SK-N-SH (cell line): ENCODE measurements around the gene AGAP4. TPM values are rescaled to one million over a fixed set of nuclear protein-coding genes. Genes with fewer than 3 reads are reported as not detected.
"Not testable (repeated sequence)": the region's sequence is repeated elsewhere in the genome, so short reads cannot be mapped to it uniquely, and the experiment has no call there.

Experiments
- CTCF ChIA-PET: fragments of 300-600, 350-600 bp; formaldehyde crosslinking; extraction: SDS; loops from one replicate; lab custom pipeline; 2021; lab: Yijun Ruan, JAX
- POLR2A ChIA-PET: fragments of 350-600 bp; sonication (Branson Sonifier 250); formaldehyde crosslinking; extraction: SDS; loops from one replicate; lab custom pipeline; 2020; ENCODE audit warnings: antibody characterized with exemption, inconsistent platforms; lab: Yijun Ruan, JAX
- DNase-seq: peaks from one replicate; pipeline ENCODE4 v3.0.0; 2012
- H2AFZ ChIP-seq: fragments of 200-600 bp; sonication (generic); 2 replicates; pipeline ENCODE4 v1.8.1; 2016; ENCODE audit warnings: antibody characterized with exemption, mild to moderate bottlenecking, low read depth
- H3F3A ChIP-seq: fragments of 200-600 bp; sonication (generic); replicated peaks from 2 replicates; pipeline ENCODE3; 2016; ENCODE audit warnings: antibody characterized with exemption, mild to moderate bottlenecking; ENCODE audit not compliant: insufficient read depth
- H3K27ac ChIP-seq, 2 experiments: fragments of 200-500 bp in 1 of 2; fragments of 200-600 bp in 1 of 2; sonication (Bioruptor generic) in 1 of 2; sonication (generic), shearing (Covaris generic) in 1 of 2; 2 replicates each; pipeline versions ENCODE4 v1.5.1 to v1.6.1; 2014 to 2016; ENCODE audit warnings: low read depth in 2 of 2, inconsistent platforms in 1 of 2, low read length in 1 of 2, mild to moderate bottlenecking in 1 of 2, mixed read lengths in 1 of 2
- H3K27me3 ChIP-seq: fragments of 200-600 bp; sonication (generic), shearing (Covaris generic); 2 replicates; pipeline ENCODE4 v1.6.1; 2016; ENCODE audit warnings: mixed run types; ENCODE audit not compliant: insufficient read depth
- H3K36me3 ChIP-seq, 2 experiments: fragments of 200-500 bp in 1 of 2; fragments of 200-600 bp in 1 of 2; sonication (Bioruptor generic) in 1 of 2; sonication (generic) in 1 of 2; replicated peaks in 1 of 2; 2 replicates each; pipeline versions ENCODE3 to v1.5.1; 2014 to 2016; ENCODE audit warnings: low read length in 1 of 2, mild to moderate bottlenecking in 1 of 2; ENCODE audit not compliant: insufficient read depth in 2 of 2, control insufficient read depth in 1 of 2
- H3K4me1 ChIP-seq, 2 experiments: fragments of 200-500 bp in 1 of 2; fragments of 200-600 bp in 1 of 2; sonication (Bioruptor generic) in 1 of 2; sonication (generic), shearing (Covaris generic) in 1 of 2; 2 replicates each; pipeline versions ENCODE4 v1.5.1 to v1.6.1; 2014 to 2016; ENCODE audit warnings: low read depth in 1 of 2, low read length in 1 of 2, mixed run types in 1 of 2; ENCODE audit not compliant: insufficient read depth in 2 of 2, control insufficient read depth in 1 of 2
- H3K4me2 ChIP-seq: fragments of 200-600 bp; sonication (generic), shearing (Covaris generic); 2 replicates; pipeline ENCODE4 v1.6.1; 2017; ENCODE audit warnings: mixed run types
- H3K4me3 ChIP-seq, 2 experiments: fragments of 200-500 bp in 1 of 2; fragments of 200-600 bp in 1 of 2; sonication (Bioruptor generic) in 1 of 2; sonication (generic), shearing (Covaris generic) in 1 of 2; 2 replicates each; pipeline versions ENCODE4 v1.5.1 to v1.8.1; 2014 to 2016; ENCODE audit warnings: low read depth in 2 of 2, inconsistent platforms in 1 of 2, low read length in 1 of 2, mild to moderate bottlenecking in 1 of 2, mixed read lengths in 1 of 2, moderate library complexity in 1 of 2
- H3K79me2 ChIP-seq: fragments of 200-600 bp; sonication (generic); 2 replicates; pipeline ENCODE4 v1.8.1; 2017; ENCODE audit warnings: mild to moderate bottlenecking; ENCODE audit not compliant: insufficient read depth
- H3K9ac ChIP-seq: fragments of 200-600 bp; sonication (generic); 2 replicates; pipeline ENCODE4 v1.6.1; 2017; ENCODE audit warnings: mixed run types
- H3K9me2 ChIP-seq: fragments of 200-600 bp; sonication (generic); 2 replicates; pipeline ENCODE4 v1.6.1; 2017; ENCODE audit warnings: mixed run types
- H3K9me3 ChIP-seq: fragments of 200-600 bp; sonication (generic); 2 replicates; pipeline ENCODE4 v1.6.1; 2017; ENCODE audit warnings: mixed run types, mild to moderate bottlenecking, moderate library complexity
- H4K20me1 ChIP-seq: fragments of 200-600 bp; sonication (generic); 2 replicates; pipeline ENCODE4 v1.6.1; 2017; ENCODE audit warnings: mild to moderate bottlenecking, mixed run types; ENCODE audit not compliant: insufficient read depth
- EP300 ChIP-seq, 2 experiments: IDR thresholded peaks; 2 replicates each; pipeline versions ENCODE4 v1.4.0 to v1.6.1; 2012; ENCODE audit warnings: borderline replicate concordance in 1 of 2, low read depth in 1 of 2, low read length in 1 of 2
- GATA2 ChIP-seq: sonication (generic); formaldehyde crosslinking; IDR thresholded peaks from 2 replicates; pipeline ENCODE4 v1.5.0; 2020; ENCODE audit warnings: mild to moderate bottlenecking, missing genetic modification reagents
- WGBS: methylation state at CpG from one replicate; pipeline ENCODE4 v1.1.6; 2017; ENCODE audit warnings: low lambda C conversion rate; 5-methylcytosine and 5-hydroxymethylcytosine counted together
- polyA plus RNA-seq, 3 experiments: library from polyadenylated mRNA; depleted of rRNA; stranded (reverse); fragments of >200 nt; gene quantifications; 2 replicates each; pipeline ENCODE4 v1.2.3, GENCODE V29; 2012
- TF ChIP-seq, protein P1 (sequence below): IDR thresholded peaks from 2 replicates; pipeline ENCODE4; 2012

The AGAP4 gene
- polyA plus RNA-seq (2012; rRNA removed), result 17.6 and 21.9 TPM in 2 replicates
- polyA plus RNA-seq (2012; cell fraction: cytosol; rRNA removed), result 8.2 and 9.2 TPM in 2 replicates
- 98.8 and 132 TPM in 2 replicates for polyA plus RNA-seq (2012; cell fraction: nucleus; rRNA removed)

DNA sequence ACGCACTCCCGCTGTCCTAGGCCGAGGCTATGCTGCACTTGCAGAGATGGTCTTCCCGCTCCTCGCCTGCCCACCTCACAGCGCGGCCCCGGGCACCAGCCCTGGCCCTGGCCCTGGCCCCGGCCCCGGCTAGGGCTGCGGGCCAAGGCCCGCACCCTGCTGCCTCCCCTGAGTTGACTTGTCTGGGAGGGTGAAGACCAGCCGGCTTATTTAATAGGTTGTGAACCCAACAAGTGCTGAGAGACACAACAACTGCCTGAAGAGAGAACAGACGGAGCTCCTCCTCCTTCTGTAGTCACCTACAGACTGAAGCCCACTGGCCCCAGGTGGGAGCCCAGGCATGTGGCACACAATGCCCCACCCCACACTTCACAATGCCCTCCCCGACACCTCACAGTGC, at the start of gene AGAP4:
Gene AGAP4 (minus strand): TSS at position 101 of the 400 bp plus-strand sequence. CDS start 153 bp downstream, outside the sequence.
- H3F3A ChIP-seq, H4K20me1 ChIP-seq, H3K27me3 ChIP-seq, H3K27ac ChIP-seq, H2AFZ ChIP-seq, H3K9me3 ChIP-seq, DNase-seq, POLR2A ChIA-PET, H3K4me2 ChIP-seq, H3K36me3 ChIP-seq, CTCF ChIA-PET, H3K9ac ChIP-seq, H3K4me1 ChIP-seq, H3K9me2 ChIP-seq, H3K79me2 ChIP-seq, H3K4me3 ChIP-seq: not testable (repeated sequence)
- no CpG with 5 or more reads among the region's 15 CpGs for WGBS

DNA sequence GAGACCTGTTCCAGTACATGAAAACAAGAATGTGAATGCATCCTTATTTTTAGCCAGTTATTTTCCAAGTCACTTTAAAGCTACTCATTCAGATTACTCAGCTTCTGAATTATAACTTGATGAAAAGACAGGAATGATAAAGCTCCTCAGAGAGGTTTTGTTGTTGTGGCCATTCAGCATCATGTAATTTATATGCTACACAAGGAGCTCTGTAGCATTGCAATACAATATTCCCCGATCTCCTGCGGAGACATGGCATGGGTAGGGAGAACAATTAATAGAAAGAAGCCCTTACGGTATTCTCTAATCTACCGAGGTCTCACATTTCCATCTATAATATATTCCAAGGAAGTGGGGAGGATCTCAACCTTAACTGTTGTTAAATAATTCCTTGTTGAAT, 43.4 kb upstream of the AGAP4 start:
- H3K4me1 ChIP-seq, H3K9me2 ChIP-seq, H3K27ac ChIP-seq, H3K27me3 ChIP-seq, POLR2A ChIA-PET, H2AFZ ChIP-seq, H3K9ac ChIP-seq, H3F3A ChIP-seq, H3K9me3 ChIP-seq, H4K20me1 ChIP-seq, H3K4me2 ChIP-seq, H3K4me3 ChIP-seq, CTCF ChIA-PET, DNase-seq, H3K79me2 ChIP-seq, H3K36me3 ChIP-seq: not testable (repeated sequence)
- WGBS, result 100% methylated on average over 2 of the region's 4 CpGs

DNA sequence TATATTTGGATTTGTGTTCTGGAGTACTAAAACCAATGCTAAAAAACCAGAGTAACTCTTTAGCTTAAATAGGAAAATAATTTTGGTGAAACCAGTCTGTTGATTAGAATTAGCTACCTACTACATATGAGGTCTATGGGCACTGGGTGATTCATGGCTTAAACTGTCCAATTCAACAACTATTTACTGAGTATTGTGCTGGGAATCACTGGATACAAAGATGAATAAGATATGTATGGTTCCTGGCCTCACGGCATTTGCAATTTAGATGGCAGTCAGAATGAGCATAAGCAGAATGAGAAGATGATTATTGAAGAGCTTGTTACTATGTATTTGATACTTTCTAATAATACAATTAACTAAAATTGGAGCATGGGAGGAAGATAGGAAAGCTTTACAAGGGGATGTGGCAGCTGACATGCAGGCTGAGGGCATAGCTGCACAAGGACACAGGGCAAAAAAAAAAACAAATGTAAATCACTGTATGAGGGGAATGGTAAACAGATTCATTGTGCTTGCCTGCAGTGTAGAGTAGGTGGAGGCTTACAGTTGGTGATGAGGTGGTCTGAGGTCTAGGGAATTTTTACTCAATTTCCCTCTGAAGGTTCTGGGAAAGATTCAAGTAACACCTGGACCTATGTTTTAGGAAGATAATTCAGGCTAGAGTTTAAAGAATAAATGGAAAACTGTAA, 42.4 kb upstream of the AGAP4 start:
- DNase-seq, H4K20me1 ChIP-seq, CTCF ChIA-PET, H3K9me2 ChIP-seq, H3K79me2 ChIP-seq, H3F3A ChIP-seq, H2AFZ ChIP-seq, H3K4me2 ChIP-seq, H3K27ac ChIP-seq, H3K4me3 ChIP-seq, H3K36me3 ChIP-seq, H3K9me3 ChIP-seq, H3K9ac ChIP-seq, H3K4me1 ChIP-seq, POLR2A ChIA-PET, H3K27me3 ChIP-seq: not testable (repeated sequence)
- 61% methylated on average over 1 of the region's 1 CpG for WGBS

DNA sequence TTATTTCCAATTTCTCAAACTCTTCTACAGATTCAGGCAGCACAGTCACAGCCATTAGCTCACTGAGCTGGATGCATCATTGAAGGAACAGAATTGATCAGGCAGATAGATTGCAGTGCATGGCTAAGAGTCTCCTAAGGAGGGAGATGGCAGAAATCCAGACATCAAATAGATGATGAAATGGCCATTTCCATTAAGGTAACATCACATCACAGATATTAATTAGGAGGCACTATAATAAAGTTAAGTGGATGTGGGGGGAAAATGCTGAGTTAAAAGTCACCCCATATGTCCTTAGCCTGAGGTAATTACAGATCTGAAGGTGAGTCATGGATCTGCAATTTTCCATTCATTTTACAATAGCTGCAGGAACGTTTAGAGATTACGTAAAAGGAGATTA, 35.6 kb upstream of the AGAP4 start:
- H3K4me1 ChIP-seq, CTCF ChIA-PET, H3K4me3 ChIP-seq, H3K79me2 ChIP-seq, POLR2A ChIA-PET, H3K9me2 ChIP-seq, H3F3A ChIP-seq, DNase-seq, H3K9me3 ChIP-seq, H4K20me1 ChIP-seq, H3K4me2 ChIP-seq, H3K27me3 ChIP-seq, H2AFZ ChIP-seq, H3K36me3 ChIP-seq, H3K9ac ChIP-seq: not testable (repeated sequence)
- TF ChIP-seq GATA2 (CRISPR knock-in tag) (peak; percentile 66), EP300 (IDR thresholded peaks at IDR 0.05; ENCODE audit: borderline replicate concordance in 1 of 2, low read depth in 1 of 2, low read length in 1 of 2) (peak in 1 of 2 experiments; percentile 17; a peak in 1 of 4 replicates)
- TF ChIP-seq, protein P1, sequence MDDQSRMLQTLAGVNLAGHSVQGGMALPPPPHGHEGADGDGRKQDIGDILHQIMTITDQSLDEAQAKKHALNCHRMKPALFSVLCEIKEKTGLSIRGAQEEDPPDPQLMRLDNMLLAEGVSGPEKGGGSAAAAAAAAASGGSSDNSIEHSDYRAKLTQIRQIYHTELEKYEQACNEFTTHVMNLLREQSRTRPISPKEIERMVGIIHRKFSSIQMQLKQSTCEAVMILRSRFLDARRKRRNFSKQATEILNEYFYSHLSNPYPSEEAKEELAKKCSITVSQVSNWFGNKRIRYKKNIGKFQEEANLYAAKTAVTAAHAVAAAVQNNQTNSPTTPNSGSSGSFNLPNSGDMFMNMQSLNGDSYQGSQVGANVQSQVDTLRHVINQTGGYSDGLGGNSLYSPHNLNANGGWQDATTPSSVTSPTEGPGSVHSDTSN, result peak; percentile 40; the same call in 1 of the 2 replicates
- 0% methylated on average over 1 of the region's 2 CpGs for WGBS
- H3K27ac ChIP-seq, result peak overlapping the region in 1 of 2 experiments; percentile 49; a peak in 2 of 4 replicates

DNA sequence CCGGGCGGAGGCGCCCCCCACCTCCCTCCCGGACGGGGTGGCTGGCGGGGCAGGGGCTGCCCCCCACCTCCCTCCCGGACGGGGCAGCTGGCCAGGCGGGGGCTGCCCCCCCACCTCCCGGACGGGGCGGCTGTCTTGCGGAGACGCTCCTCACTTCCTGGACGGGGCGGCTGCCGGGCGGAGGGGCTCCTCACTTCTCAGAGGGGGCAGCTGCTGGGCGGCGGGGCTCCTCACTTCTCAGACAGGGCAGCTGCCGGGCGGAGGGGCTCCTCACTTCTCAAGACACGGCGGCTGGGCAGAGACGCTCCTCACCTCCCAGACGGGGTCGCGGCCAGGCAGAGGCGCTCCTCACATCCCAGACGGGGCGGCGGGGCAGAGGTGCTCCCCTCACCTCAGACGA, 18.1 kb upstream of the AGAP4 start:
- H3F3A ChIP-seq, H3K4me1 ChIP-seq, DNase-seq, H3K4me2 ChIP-seq, H3K9me3 ChIP-seq, H3K36me3 ChIP-seq, H4K20me1 ChIP-seq, H3K4me3 ChIP-seq, H3K9me2 ChIP-seq, H3K27me3 ChIP-seq, CTCF ChIA-PET, POLR2A ChIA-PET, H3K9ac ChIP-seq, H2AFZ ChIP-seq, H3K79me2 ChIP-seq, H3K27ac ChIP-seq: not testable (repeated sequence)
- WGBS, result 100% methylated on average over 4 of the region's 33 CpGs

DNA sequence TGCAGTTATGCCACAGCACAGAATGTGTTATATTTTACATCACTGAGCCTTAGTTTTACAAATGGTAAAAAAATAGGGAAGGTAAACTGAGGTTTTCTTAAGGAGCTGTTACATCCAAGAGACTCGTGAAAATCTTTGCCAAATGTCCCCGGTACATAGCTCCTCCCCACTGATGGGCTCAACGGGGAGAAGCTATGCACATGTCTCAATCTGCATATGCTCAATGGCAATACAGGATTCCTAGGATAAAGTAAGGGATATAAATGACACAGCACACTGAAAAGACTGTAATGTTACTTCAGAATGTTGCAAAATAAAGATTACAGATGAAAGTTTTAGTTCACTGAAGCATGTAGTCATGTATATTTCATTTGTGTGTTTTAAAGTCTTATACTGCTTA, 17.0 kb upstream of the AGAP4 start:
- H3K9me3 ChIP-seq, H3K4me1 ChIP-seq, H3K79me2 ChIP-seq, H3K27ac ChIP-seq, H3K9ac ChIP-seq, H4K20me1 ChIP-seq, H3K9me2 ChIP-seq, CTCF ChIA-PET, DNase-seq, H3F3A ChIP-seq, POLR2A ChIA-PET, H3K4me2 ChIP-seq, H2AFZ ChIP-seq, H3K36me3 ChIP-seq, H3K27me3 ChIP-seq, H3K4me3 ChIP-seq: not testable (repeated sequence)
- 93% methylated on average over 3 of the region's 3 CpGs for WGBS
